H9 (cell line): ENCODE measurements around the gene PRKCA. TPM values are rescaled to one million over a fixed set of nuclear protein-coding genes. Genes with fewer than 3 reads are reported as not detected.

Experiments
- DNase-seq: peaks from one replicate; pipeline ENCODE4 v3.0.0-alpha.2; 2017
- H2AFZ ChIP-seq: one replicate; pipeline ENCODE4 v1.6.1; 2013; ENCODE audit warnings: mild to moderate bottlenecking, low read length, control low read depth, moderate library complexity
- H2AK5ac ChIP-seq: 2 replicates; pipeline ENCODE4 v1.6.1; 2013; ENCODE audit warnings: low read length, control low read depth, mixed read lengths; ENCODE audit not compliant: insufficient read length
- H2BK120ac ChIP-seq: one replicate; pipeline ENCODE4 v1.6.1; 2013; ENCODE audit warnings: low read depth, mild to moderate bottlenecking, low read length, control low read depth, inconsistent platforms; ENCODE audit not compliant: poor library complexity, severe bottlenecking
- H2BK12ac ChIP-seq: 2 replicates; pipeline ENCODE4 v1.6.1; 2013; ENCODE audit warnings: low read length, control low read depth, mixed read lengths, low read depth; ENCODE audit not compliant: insufficient read length
- H2BK15ac ChIP-seq: 2 replicates; pipeline ENCODE4 v1.6.1; 2013; ENCODE audit warnings: low read depth, low read length, control low read depth
- H2BK20ac ChIP-seq: one replicate; pipeline ENCODE4 v1.6.1; 2013; ENCODE audit warnings: low read depth, mild to moderate bottlenecking, low read length, control low read depth, inconsistent platforms; ENCODE audit not compliant: poor library complexity, severe bottlenecking
- H2BK5ac ChIP-seq: 2 replicates; pipeline ENCODE4 v1.6.1; 2013; ENCODE audit warnings: low read length, control low read depth, mixed read lengths; ENCODE audit not compliant: insufficient read length
- H3K14ac ChIP-seq: 2 replicates; pipeline ENCODE4 v1.6.1; 2013; ENCODE audit warnings: low read length, control low read depth; ENCODE audit not compliant: insufficient read depth
- H3K18ac ChIP-seq: 2 replicates; pipeline ENCODE4 v1.6.1; 2013; ENCODE audit warnings: low read depth, mild to moderate bottlenecking, mixed read lengths, low read length, control low read depth; ENCODE audit not compliant: insufficient read length
- H3K23ac ChIP-seq: 2 replicates; pipeline ENCODE4 v1.6.1; 2013; ENCODE audit warnings: low read length, control low read depth, mixed read lengths, low read depth; ENCODE audit not compliant: insufficient read length
- H3K23me2 ChIP-seq: 2 replicates; pipeline ENCODE4 v1.6.1; 2013; ENCODE audit warnings: low read depth, mild to moderate bottlenecking, mixed read lengths, low read length, control low read depth; ENCODE audit not compliant: insufficient read length, poor library complexity, severe bottlenecking
- H3K27ac ChIP-seq: 2 replicates; pipeline ENCODE4 v1.5.1; 2013; ENCODE audit warnings: low read length, control low read depth, mixed read lengths, low read depth; ENCODE audit not compliant: insufficient read length
- H3K27me3 ChIP-seq: 2 replicates; pipeline ENCODE4 v1.6.1; 2013; ENCODE audit warnings: low read length, control low read depth, inconsistent platforms; ENCODE audit not compliant: insufficient read depth
- H3K4ac ChIP-seq: 2 replicates; pipeline ENCODE4 v1.6.1; 2013; ENCODE audit warnings: low read depth, mild to moderate bottlenecking, control low read depth, inconsistent platforms, low read length, moderate library complexity
- H3K4me1 ChIP-seq: 2 replicates; pipeline ENCODE4 v1.6.1; 2013; ENCODE audit warnings: low read length, control low read depth, inconsistent platforms; ENCODE audit not compliant: insufficient read depth
- H3K4me2 ChIP-seq: 2 replicates; pipeline ENCODE4 v1.6.1; 2013; ENCODE audit warnings: low read length, control low read depth, mixed read lengths; ENCODE audit not compliant: insufficient read length, insufficient read depth
- H3K56ac ChIP-seq: 2 replicates; pipeline ENCODE4 v1.6.1; 2013; ENCODE audit warnings: low read depth, mild to moderate bottlenecking, mixed read lengths, low read length, control low read depth; ENCODE audit not compliant: insufficient read length
- H3K79me1 ChIP-seq: 2 replicates; pipeline ENCODE4 v1.6.1; 2013; ENCODE audit warnings: low read depth, mild to moderate bottlenecking, moderate library complexity, low read length, control low read depth, inconsistent platforms; ENCODE audit not compliant: insufficient read depth, poor library complexity, severe bottlenecking
- H3K79me2 ChIP-seq: 2 replicates; pipeline ENCODE4 v1.6.1; 2013; ENCODE audit warnings: low read length, control low read depth, inconsistent platforms; ENCODE audit not compliant: insufficient read depth
- H3K9ac ChIP-seq: 2 replicates; pipeline ENCODE4 v1.6.1; 2013; ENCODE audit warnings: low read length, control low read depth, mixed read lengths; ENCODE audit not compliant: insufficient read length; ENCODE audit errors: extremely low read depth
- H3K9me3 ChIP-seq: one replicate; pipeline ENCODE4 v1.6.1; 2013; ENCODE audit warnings: low read depth, low read length, inconsistent platforms; ENCODE audit not compliant: control insufficient read depth
- H3T11ph ChIP-seq: one replicate; pipeline ENCODE4 v1.6.1; 2013; ENCODE audit warnings: mild to moderate bottlenecking, low read length, control low read depth, inconsistent platforms
- H4K20me1 ChIP-seq: one replicate; pipeline ENCODE4 v1.6.1; 2013; ENCODE audit not compliant: control insufficient read depth, insufficient read length, insufficient read depth
- H4K5ac ChIP-seq: 2 replicates; pipeline ENCODE4 v1.6.1; 2013; ENCODE audit warnings: low read depth, mild to moderate bottlenecking, mixed read lengths, low read length, control low read depth; ENCODE audit not compliant: insufficient read length
- H4K8ac ChIP-seq: replicated peaks from 2 replicates; pipeline ENCODE4 v1.6.1; 2013; ENCODE audit warnings: low read length, control low read depth, mixed read lengths, low read depth; ENCODE audit not compliant: insufficient read length
- H4K91ac ChIP-seq: 2 replicates; pipeline ENCODE4 v1.6.1; 2013; ENCODE audit warnings: low read depth, mild to moderate bottlenecking, moderate library complexity, mixed read lengths, low read length, control low read depth; ENCODE audit not compliant: insufficient read length
- H3K27ac Mint-ChIP-seq, 3 experiments: 2 replicates in 2 of 3; 3 replicates in 1 of 3; pipeline ENCODE4 v1.8.0; 2020 to 2021; ENCODE audit warnings: mixed read lengths in 3 of 3, mild to moderate bottlenecking in 1 of 3, moderate library complexity in 1 of 3
- H3K27me3 Mint-ChIP-seq: 2 replicates; pipeline ENCODE4 v1.8.0; 2021; ENCODE audit warnings: low read depth, mild to moderate bottlenecking, moderate library complexity, mixed read lengths
- H3K36me3 Mint-ChIP-seq, 3 experiments: 2 replicates in 2 of 3; 3 replicates in 1 of 3; pipeline ENCODE4 v1.8.0; 2020 to 2021; ENCODE audit warnings: low read depth in 3 of 3, mixed read lengths in 3 of 3; ENCODE audit not compliant: insufficient read depth in 1 of 3
- H3K4me1 Mint-ChIP-seq, 2 experiments: 2 replicates each; pipeline ENCODE4 v1.8.0; 2020; ENCODE audit warnings: mixed read lengths in 2 of 2
- H3K4me3 Mint-ChIP-seq, 2 experiments: 2 replicates in 1 of 2; 3 replicates in 1 of 2; pipeline ENCODE4 v1.8.0; 2020 to 2021; ENCODE audit warnings: mild to moderate bottlenecking in 2 of 2, mixed read lengths in 2 of 2, moderate library complexity in 1 of 2
- H3K9me3 Mint-ChIP-seq, 2 experiments: 2 replicates in 1 of 2; 3 replicates in 1 of 2; pipeline ENCODE4 v1.8.0; 2020; ENCODE audit warnings: mild to moderate bottlenecking in 2 of 2, mixed read lengths in 2 of 2, moderate library complexity in 1 of 2
- CTCF ChIP-seq: fragments of 200-600 bp; sonication (generic); conservative IDR thresholded peaks from 3 replicates; pipeline ENCODE4 v1.8.0; 2021; ENCODE audit warnings: antibody characterized with exemption, mild to moderate bottlenecking
- WGBS: extraction: QIAGEN DNeasy Blood & Tissue Kit; methylation state at CpG from one replicate; pipeline ENCODE4 v1.1.7; 2013; ENCODE audit warnings: missing lambda C conversion rate, low lambda C conversion rate, mixed read lengths; ENCODE audit not compliant: insufficient read length; ENCODE audit errors: extremely low coverage; 5-methylcytosine and 5-hydroxymethylcytosine counted together
- total RNA-seq: library from RNA; stranded (reverse); gene quantifications from 2 replicates; pipeline ENCODE4 v1.2.1, GENCODE V29; 2021

The PRKCA gene
- total RNA-seq, 1 experiment from 2014 or later, result 10.5 TPM

GRCh38 chr17:66411520-66411919 lies 109.1 kb downstream of the PRKCA start:
- Mint-ChIP-seq H3K36me3 (no peaks in the 10 kb centered on the region), H3K4me3 (no peak overlapping the region), H3K4me1 (peaks cover 8 to 12% of the 10 kb centered on the region in 2 experiments), H3K27me3 (no peaks in the 10 kb centered on the region), H3K9me3 (no peaks in the 10 kb centered on the region), H3K27ac (no peak overlapping the region)
- no peak overlapping the region for H3K27ac ChIP-seq
- H3K9ac ChIP-seq, result no peak overlapping the region
- no peaks in the 10 kb centered on the region for H3K79me1 ChIP-seq
- H4K8ac ChIP-seq, result no peak overlapping the region
- no peak overlapping the region for H2AFZ ChIP-seq
- no peak overlapping the region for H3K4ac ChIP-seq
- H3K14ac ChIP-seq, result no peak overlapping the region
- H3K4me1 ChIP-seq, result peaks cover 2% of the 10 kb centered on the region
- no peak overlapping the region for H3K23ac ChIP-seq
- no peak overlapping the region for H3K18ac ChIP-seq
- no peak overlapping the region for H3T11ph ChIP-seq
- H3K4me2 ChIP-seq, result no peak overlapping the region
- no peaks in the 10 kb centered on the region for H3K23me2 ChIP-seq
- no peak for DNase-seq
- H4K5ac ChIP-seq, result no peak overlapping the region
- H3K9me3 ChIP-seq, result no peaks in the 10 kb centered on the region
- no peak for TF ChIP-seq CTCF
- H2BK20ac ChIP-seq, result no peak overlapping the region
- no peak overlapping the region for H2BK5ac ChIP-seq
- no peaks in the 10 kb centered on the region for H3K27me3 ChIP-seq
- H4K20me1 ChIP-seq, result no peaks in the 10 kb centered on the region
- no peaks in the 10 kb centered on the region for H3K79me2 ChIP-seq
- H2AK5ac ChIP-seq, result no peak overlapping the region
- H4K91ac ChIP-seq, result no peak overlapping the region
- H2BK120ac ChIP-seq, result no peak overlapping the region
- no peak overlapping the region for H2BK12ac ChIP-seq
- no CpG with 5 or more reads among the region's 6 CpGs for WGBS
- 0 out of 2 replicates have a peak overlapping the region, but pooled peaks have one; percentile 82 for H2BK15ac ChIP-seq
- no peak overlapping the region for H3K56ac ChIP-seq
